ENCODE data around the gene ARVCF. TPM values are rescaled to one million over a fixed set of nuclear protein-coding genes. Genes with fewer than 3 reads are reported as not detected.

The ARVCF gene
- total and polyA plus RNA-seq, 2 donors (not counting 1 experiment from before 2014, with no cell fraction given) = 2.2 to 6.7 TPM

DNA sequence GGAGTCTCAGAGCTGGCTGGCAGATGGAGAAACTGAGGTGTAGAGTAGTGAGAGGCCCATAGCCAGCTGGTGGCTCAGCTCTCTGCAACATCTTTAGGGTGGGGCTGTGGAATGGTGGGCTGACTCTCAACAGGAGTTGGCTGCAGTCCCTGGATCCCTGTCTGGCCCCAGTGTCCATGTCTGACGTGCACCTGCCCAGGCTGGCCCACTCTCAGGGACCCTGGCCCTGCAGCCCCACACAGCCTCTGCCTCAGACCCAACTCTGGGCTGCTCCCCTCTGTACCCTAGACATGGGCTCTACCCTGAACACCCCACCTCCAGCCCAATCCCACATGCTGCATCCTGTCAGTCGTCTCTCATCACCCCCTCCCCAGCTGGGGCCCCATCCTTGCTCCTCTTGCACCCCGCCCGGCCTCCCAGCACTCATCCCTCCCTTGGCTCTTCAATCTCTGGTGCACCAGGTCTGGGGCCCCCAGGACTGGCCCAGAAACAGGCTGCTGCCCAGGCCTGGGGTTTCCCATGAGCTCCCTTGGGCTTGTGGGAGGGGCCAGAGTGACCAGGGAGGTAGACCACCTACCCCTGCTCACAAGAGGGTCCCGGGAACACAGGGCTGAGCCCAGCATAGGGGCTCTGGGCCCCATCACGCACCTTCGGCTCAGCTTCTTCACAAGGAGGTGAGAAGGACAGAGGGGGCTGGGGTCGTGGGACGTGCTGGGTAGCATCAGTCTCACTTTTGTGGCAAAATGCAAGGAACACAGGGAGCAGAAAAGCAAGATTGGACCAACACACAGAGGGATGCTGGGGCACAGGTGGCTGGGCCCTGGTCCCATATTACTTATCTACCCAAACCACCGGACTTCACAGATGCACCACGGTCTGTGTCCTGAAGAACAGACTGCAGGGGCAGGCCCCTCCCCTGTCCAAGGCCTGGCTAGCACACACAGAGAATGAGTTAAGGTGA, 31.5 kb downstream of the ARVCF start:
- ATAC-seq (ENCODE audit: low read depth) (no peak), DNase-seq (no peak)
- Histone ChIP-seq H3K9ac (ENCODE audit: low read length) (no peak overlapping the region), H3K36me3 (replicated peaks in 1 of 2; ENCODE audit: control extremely low read depth in 1 of 2, control insufficient read depth in 1 of 2, extremely low read depth in 1 of 2, insufficient read depth in 2 of 2, low read length in 1 of 2) (no peaks in the 10 kb centered on the region), H3K4me3 (ENCODE audit: control extremely low read depth in 1 of 5, extremely low read depth in 1 of 5, insufficient read depth in 1 of 5, low read depth in 2 of 5, low read length in 4 of 5) (no peak overlapping the region), H3K9me3 (ENCODE audit: control extremely low read depth in 1 of 3, control insufficient read depth in 2 of 3, insufficient read depth in 1 of 3, low read length in 2 of 3) (peaks cover 0 to 4% (median 0%) of the 10 kb centered on the region in 3 donors), H3K4me2 (replicated peaks; ENCODE audit: low read depth, low read length, poor library complexity, severe bottlenecking) (no peak overlapping the region), H4K20me1 (ENCODE audit: control insufficient read depth, insufficient read depth, low read length, poor library complexity, severe bottlenecking) (no peaks in the 10 kb centered on the region), H3K27me3 (replicated peaks in 1 of 4; ENCODE audit: control extremely low read depth in 1 of 4, control insufficient read depth in 3 of 4, insufficient read depth in 4 of 4, low read length in 3 of 4) (peaks cover 0 to 11% (median 0%) of the 10 kb centered on the region in 4 experiments), H3K79me2 (ENCODE audit: control insufficient read depth, insufficient read depth, low read length) (no peaks in the 10 kb centered on the region), H2AFZ (ENCODE audit: insufficient read depth, low read depth, low read length, poor library complexity, severe bottlenecking) (no peak overlapping the region), H3K4me1 (ENCODE audit: control insufficient read depth in 2 of 2, insufficient read depth in 2 of 2, low read length in 2 of 2) (peaks cover 10 to 13% of the 10 kb centered on the region in 2 donors), H3K27ac (ENCODE audit: low read length in 2 of 2) (no peak overlapping the region)
- ChIA-PET POLR2A (no interaction called here), CTCF (interaction anchor here (1.1 to 1.4 kb wide), 2 partner anchors 15 to 28 kb away, joined by 3 to 4 read pairs; no protein-coding TSS in a partner anchor)
- H3K4me1 Mint-ChIP-seq = peaks cover 7% of the 10 kb centered on the region
- H3K27ac Mint-ChIP-seq = no peak overlapping the region
- no peaks in the 10 kb centered on the region for H3K27me3 Mint-ChIP-seq
- 90% methylated on average over 11 of the region's 11 CpGs for WGBS (ENCODE audit: insufficient coverage)
- no peaks in the 10 kb centered on the region for H3K9me3 Mint-ChIP-seq (ENCODE audit: insufficient read depth)
- no peak for TF ChIP-seq EZH2 (IDR thresholded peaks at IDR 0.05; ENCODE audit: borderline replicate concordance, insufficient read depth, low read depth, low read length, poor library complexity, severe bottlenecking)
- TF ChIP-seq, protein P1, sequence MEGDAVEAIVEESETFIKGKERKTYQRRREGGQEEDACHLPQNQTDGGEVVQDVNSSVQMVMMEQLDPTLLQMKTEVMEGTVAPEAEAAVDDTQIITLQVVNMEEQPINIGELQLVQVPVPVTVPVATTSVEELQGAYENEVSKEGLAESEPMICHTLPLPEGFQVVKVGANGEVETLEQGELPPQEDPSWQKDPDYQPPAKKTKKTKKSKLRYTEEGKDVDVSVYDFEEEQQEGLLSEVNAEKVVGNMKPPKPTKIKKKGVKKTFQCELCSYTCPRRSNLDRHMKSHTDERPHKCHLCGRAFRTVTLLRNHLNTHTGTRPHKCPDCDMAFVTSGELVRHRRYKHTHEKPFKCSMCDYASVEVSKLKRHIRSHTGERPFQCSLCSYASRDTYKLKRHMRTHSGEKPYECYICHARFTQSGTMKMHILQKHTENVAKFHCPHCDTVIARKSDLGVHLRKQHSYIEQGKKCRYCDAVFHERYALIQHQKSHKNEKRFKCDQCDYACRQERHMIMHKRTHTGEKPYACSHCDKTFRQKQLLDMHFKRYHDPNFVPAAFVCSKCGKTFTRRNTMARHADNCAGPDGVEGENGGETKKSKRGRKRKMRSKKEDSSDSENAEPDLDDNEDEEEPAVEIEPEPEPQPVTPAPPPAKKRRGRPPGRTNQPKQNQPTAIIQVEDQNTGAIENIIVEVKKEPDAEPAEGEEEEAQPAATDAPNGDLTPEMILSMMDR (IDR thresholded peaks at IDR 0.05) = no peak
- peak overlapping the region; percentile 54 for H3K4me3 Mint-ChIP-seq
- intact Hi-C loops (cut with micrococcal nuclease) = loop anchor here (5.0 kb wide), 2 partner anchors 52 to 597 kb away; no protein-coding TSS in a partner anchor

Measured in B cell (primary cell).